Measurements from ENCODE around the gene ZNF235. TPM values are rescaled to one million over a fixed set of nuclear protein-coding genes. Genes with fewer than 3 reads are reported as not detected.

ZNF235 gene
- total and polyA plus RNA-seq, 2 of the 4 experiments (the other 2 are of a cell fraction) = 0.77 to 3.0 TPM

- no peak overlapping the region for H2BK5ac ChIP-seq (ENCODE audit: low read depth, low read length, poor library complexity, severe bottlenecking)
- ChIA-PET POLR2A (ENCODE audit: unreplicated experiment) (no interaction called here), CTCF (no interaction called here)
- peak overlapping the region; percentile 76 for H3K4me2 ChIP-seq (ENCODE audit: low read depth, low read length)
- peak overlapping the region in 1 of 2 experiments; percentile 27; a peak in 1 of 4 replicates for H4K8ac ChIP-seq (ENCODE audit: low read depth in 2 of 2, low read length in 2 of 2)
- H3K79me1 ChIP-seq (ENCODE audit: low read depth in 1 of 2, low read length in 2 of 2) = peaks cover 4 to 8% of the 10 kb centered on the region in 2 experiments; a peak in 2 of 4 replicates
- no peak overlapping the region for H3K4me3 ChIP-seq (ENCODE audit: insufficient read depth, low read depth, low read length)
- H3K56ac ChIP-seq (ENCODE audit: extremely low read depth, insufficient read depth, low read length) = no peak overlapping the region
- H2AK5ac ChIP-seq (ENCODE audit: low read depth, low read length) = no peak overlapping the region
- in situ Hi-C loops (cut with MboI; ENCODE audit: low sequenced_read_pairs) = no loop called here
- TF ChIP-seq SMC3 (IDR thresholded peaks at IDR 0.05; ENCODE audit: low read depth, low read length) = no peak
- TF ChIP-seq POLR2A (IDR thresholded peaks at IDR 0.05; ENCODE audit: low read depth, low read length) = no peak
- TF ChIP-seq CTCF (conservative IDR thresholded peaks at IDR 0.05; ENCODE audit: low read depth, low read length) = no peak
- no peak for TF ChIP-seq BHLHE40 (IDR thresholded peaks at IDR 0.05; ENCODE audit: low read depth, low read length)
- no peak overlapping the region for H2BK120ac ChIP-seq (ENCODE audit: low read depth, low read length)
- H3K9me1 ChIP-seq (ENCODE audit: insufficient read depth, low read length) = peaks cover 3% of the 10 kb centered on the region; the same call in 1 of the 2 replicates
- 0 out of 2 replicates have a peak overlapping the region, but pooled peaks have one; percentile 41 for H3K14ac ChIP-seq (replicated peaks; ENCODE audit: low read depth, low read length)
- H2AK9ac ChIP-seq (replicated peaks; ENCODE audit: low read depth, low read length, poor library complexity) = no peak overlapping the region
- intact Hi-C loops (cut with micrococcal nuclease) = loop anchor here (5.0 to 10.0 kb wide), 2 partner anchors 91 to 139 kb away; partner anchors contain the start of genes ZNF226 and ZNF227
- dilution Hi-C loops (cut with HindIII; ENCODE audit: low sequenced_read_pairs, unreplicated experiment) = no loop called here
- no TSS peak for BruUV-seq (replicated peaks)
- 0 out of 2 replicates have a peak overlapping the region, but pooled peaks have one; percentile 10 for H3K4ac ChIP-seq (ENCODE audit: low read depth, low read length)
- no peak overlapping the region for H2BK15ac ChIP-seq (ENCODE audit: low read depth, low read length)
- H2AFZ ChIP-seq (replicated peaks; ENCODE audit: low read length, poor library complexity) = peak overlapping the region; percentile 52
- H3K23ac ChIP-seq (ENCODE audit: low read depth, low read length) = peak overlapping the region; percentile 84; the same call in 1 of the 2 replicates
- no peak overlapping the region for H4K91ac ChIP-seq (ENCODE audit: insufficient read depth, low read depth, low read length)
- no peak overlapping the region for H4K5ac ChIP-seq (ENCODE audit: low read depth, low read length)
- DNase-seq (no peak), ATAC-seq (ENCODE audit: low read depth) (no peak)
- H3K9ac ChIP-seq (ENCODE audit: low read depth, low read length) = no peak overlapping the region
- H3K27ac ChIP-seq (ENCODE audit: insufficient read depth, low read length) = 0 out of 2 replicates have a peak overlapping the region, but pooled peaks have one; percentile 29
- no peaks in the 10 kb centered on the region for H3K9me3 ChIP-seq (ENCODE audit: control insufficient read depth, insufficient read depth, low read length)
- H3K36me3 ChIP-seq (ENCODE audit: control insufficient read depth, insufficient read depth, low read length) = peaks cover 8% of the 10 kb centered on the region
- no peak overlapping the region for H3K18ac ChIP-seq (ENCODE audit: low read depth, low read length)
- WGBS, 2 experiments (ENCODE audit: extremely low coverage in 2 of 2, insufficient read length in 1 of 2) = no CpG with 5 or more reads among the region's 4 CpGs
- no peaks in the 10 kb centered on the region for H3K27me3 ChIP-seq (ENCODE audit: control insufficient read depth, insufficient read depth, low read length)
- no peaks in the 10 kb centered on the region; the same call in 1 of the 2 replicates for H4K20me1 ChIP-seq (ENCODE audit: insufficient read depth, low read length)
- peaks cover 3% of the 10 kb centered on the region; the same call in 1 of the 2 replicates for H3K4me1 ChIP-seq (ENCODE audit: control insufficient read depth, insufficient read depth, low read length)
- no peak overlapping the region for H2BK20ac ChIP-seq (ENCODE audit: low read depth, low read length)
Observed at GRCh38 chr19:44303320-44303719, 1.5 kb downstream of the ZNF235 start.

Measured in IMR-90 (cell line).